HG03439 (cell line): Measurements from ENCODE around the gene KCNE5.
"Not testable (repeated sequence)": the region's sequence is repeated elsewhere in the genome, so short reads cannot be mapped to it uniquely, and the experiment has no call there.

Experiments
- ATAC-seq: cut with Tn5 transposase; IDR thresholded peaks from one replicate; pipeline ENCODE4 v1.9.1; 2021; ENCODE audit warnings: mild to moderate bottlenecking, moderate library complexity; ENCODE audit not compliant: unreplicated experiment

Gene KCNE5

DNA sequence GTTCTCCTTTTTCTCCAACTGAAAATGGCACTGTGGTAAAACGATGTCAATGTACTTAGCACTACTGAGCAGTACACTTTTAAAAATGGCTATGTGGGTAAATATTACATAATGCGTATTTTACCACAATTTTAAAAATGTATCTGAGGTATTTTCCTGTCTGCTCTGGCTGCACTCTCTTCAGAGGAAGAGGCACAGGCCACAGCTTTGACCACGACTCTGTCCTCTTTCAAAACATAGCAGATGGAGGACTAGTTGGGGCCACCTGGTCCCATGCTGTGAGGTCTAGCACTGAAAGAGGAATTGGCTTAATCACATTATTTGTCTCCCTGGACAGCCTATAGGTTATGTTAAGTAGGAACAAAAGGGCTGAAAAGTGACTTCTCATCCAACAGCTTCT is 5.2 kb downstream of the KCNE5 start:
- ATAC-seq = no peak

DNA sequence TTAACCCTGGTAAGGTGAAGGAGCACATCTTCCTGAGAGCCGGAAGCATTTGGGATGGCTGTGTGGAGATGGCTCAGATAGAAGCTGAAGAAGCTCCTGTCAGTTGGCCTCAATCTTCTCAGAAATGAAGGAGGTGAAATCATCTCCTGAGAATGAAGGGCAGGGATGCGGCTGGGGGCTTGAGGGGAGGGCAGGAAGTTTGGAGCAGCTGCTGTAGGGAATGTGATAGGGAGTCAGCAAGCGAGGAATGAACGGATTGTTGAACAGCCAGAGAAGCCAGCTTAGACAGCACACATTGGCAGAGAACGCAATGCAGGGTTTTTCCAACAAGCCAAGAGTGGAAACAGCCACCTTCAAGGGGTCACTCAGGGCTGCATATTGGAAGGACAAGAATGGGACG is 10.0 kb downstream of the KCNE5 start:
- no peak for ATAC-seq

DNA sequence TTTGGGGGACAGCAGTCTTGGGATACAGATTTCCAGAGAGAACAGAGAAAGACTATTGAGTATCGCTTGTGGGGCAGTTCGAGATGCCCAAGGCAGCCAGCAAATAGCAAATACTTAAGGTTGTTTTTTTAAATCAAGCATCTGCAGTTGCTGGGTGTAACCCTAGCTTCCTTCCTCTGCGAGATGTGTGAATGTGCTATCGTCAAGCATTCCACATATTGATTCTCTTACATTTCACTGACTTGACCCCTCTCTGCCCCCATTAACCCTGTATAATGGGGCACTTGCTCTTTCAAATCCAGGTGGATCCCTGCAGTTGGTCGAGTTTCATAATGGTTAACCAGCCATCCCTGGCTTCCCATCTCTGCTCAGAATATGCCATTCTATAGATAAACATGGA is 23.5 kb downstream of the KCNE5 start:
- ATAC-seq = no peak

DNA sequence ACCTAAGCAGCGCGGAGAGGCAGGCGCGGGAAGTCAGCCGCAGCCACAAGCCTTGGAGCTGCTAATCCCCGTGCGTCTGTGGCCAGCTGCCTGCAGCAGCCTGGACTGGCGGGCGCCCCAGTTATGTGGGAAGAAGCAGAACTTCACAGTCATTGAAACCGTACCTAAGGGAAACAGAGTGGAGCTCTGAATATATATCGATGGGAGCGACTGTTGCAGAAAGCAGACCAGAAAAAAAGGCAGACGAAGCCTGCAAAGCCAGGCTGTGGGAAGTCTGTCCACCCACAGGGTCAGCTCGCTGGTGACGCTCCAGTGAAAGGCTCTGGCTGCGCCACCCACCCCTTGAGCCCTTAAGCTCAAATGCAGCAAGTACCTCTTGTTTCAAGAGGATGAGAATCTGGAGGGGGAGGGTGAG is 24.7 kb downstream of the KCNE5 start:
- ATAC-seq = no peak

DNA sequence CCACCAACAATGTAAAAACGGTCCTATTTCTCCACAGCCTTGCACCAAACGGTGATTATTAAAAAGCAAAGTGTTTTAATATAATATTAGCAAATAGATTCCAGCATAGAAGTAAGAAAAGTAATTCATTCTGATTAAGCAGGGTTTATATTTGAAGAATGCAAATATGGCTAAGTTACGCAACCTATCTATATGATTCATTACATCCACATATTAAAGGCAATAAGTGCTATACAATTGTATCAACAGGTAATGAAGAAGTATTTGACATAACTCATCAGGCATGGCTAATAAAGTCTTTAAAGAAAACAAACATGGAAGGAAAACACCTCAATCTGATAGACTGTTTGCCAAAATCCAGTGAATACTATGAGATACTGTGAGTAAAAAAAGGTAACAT is 29.0 kb downstream of the KCNE5 start:
- ATAC-seq = no peak

DNA sequence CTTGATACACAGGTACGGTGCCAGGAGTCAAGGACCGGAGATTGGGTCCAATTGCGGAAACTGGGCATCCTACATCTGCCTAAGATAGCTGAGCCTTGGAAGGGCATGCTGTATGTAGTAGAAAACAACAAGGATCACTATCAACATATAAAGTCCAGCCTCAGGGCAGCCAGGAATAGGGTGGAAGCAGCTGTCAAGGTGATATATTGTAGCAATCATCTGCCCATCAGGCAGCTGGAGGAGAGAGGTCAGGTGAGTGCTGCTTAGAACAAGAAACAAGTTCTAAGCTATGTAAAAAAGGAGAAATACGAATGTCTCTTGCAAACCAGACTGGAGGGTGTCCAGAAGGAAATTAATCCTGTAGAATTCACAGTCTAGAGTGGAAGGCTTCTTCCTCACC is 34.8 kb downstream of the KCNE5 start:
- no peak for ATAC-seq

DNA sequence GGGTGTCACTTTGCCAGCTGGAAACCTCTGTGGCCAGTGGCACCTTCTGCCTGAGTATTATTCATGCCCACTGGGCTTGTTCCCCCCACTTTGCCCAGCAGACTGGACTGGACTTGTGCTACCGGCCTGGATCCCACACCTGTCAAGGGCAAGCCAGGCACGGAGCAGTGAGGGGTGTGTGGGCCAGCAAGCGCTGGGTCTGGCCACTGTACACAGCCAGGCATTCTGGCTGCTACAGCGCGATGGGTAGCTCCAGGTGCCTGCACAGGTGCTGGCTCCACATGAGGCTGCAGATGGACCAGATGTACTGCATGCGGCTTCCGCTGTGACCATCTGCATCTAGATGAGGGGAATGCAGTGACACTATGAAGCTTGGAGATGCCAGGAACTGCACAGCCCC is 39.5 kb downstream of the KCNE5 start:
- ATAC-seq = no peak

DNA sequence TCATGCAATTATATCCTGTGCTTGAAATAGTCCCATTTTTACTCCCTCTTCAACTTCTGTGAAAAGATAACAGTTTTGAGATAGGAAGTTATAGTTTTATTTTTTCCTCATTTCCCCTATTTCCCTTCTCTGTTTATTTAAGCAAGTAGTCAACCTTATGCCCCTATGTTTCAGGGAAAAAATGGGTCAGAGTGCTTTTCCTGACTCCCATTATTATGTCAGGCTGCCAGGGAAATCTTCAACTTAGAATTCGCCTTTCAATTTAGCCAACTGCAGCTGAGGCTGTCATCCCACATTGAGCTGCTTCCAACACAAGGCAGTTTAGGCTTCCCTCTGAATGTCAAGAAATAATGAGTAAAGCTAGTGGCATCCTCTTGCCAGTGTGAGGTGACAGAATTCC is 46.1 kb downstream of the KCNE5 start:
- no peak for ATAC-seq

DNA sequence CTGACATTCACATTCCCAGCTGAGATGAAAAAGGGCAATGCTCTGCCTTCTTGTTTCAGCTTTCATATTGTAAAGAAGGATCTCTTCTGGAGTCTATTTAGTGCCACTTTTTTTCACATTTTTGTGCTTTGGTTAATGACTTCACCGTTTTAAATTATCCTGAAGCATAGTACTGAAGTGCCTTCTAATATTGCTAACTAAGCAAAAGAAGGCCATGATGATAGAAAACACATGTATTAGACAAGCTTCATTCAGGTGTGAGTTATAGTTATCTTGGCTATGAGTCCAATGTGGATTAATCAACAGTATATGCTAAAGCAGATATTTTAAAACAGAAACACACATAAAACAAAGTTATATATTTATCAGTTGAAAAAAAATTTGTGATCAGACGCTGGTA is 47.9 kb downstream of the KCNE5 start:
- no peak for ATAC-seq

DNA sequence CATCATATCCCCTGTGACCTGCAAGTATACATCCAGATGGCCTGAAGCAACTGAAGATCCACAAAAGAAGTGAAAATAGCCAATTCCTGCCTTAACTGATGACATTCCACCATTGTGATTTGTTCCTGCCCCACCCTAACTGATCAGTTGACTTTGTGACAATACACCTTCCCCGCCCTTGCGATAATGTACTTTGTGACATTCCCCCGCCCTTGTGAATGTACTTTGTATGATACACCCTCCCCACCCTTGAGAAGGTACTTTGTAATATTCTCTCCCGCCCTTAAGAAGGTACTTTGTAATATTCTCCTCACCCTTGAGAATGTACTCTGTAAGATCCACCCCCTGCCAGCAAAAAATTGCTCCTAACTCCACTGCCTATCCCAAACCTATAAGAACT is 48.9 kb downstream of the KCNE5 start:
- not testable (repeated sequence) for ATAC-seq
